ENCODE measurements around the gene CCL18. TPM values are rescaled to one million over a fixed set of nuclear protein-coding genes. Genes with fewer than 3 reads are reported as not detected.
"Not testable (repeated sequence)": the region's sequence is repeated elsewhere in the genome, so short reads cannot be mapped to it uniquely, and the experiment has no call there.

CCL18 gene
- not detected in 2 replicates for total RNA-seq (2014; rRNA removed; shearing (Covaris generic))

DNA sequence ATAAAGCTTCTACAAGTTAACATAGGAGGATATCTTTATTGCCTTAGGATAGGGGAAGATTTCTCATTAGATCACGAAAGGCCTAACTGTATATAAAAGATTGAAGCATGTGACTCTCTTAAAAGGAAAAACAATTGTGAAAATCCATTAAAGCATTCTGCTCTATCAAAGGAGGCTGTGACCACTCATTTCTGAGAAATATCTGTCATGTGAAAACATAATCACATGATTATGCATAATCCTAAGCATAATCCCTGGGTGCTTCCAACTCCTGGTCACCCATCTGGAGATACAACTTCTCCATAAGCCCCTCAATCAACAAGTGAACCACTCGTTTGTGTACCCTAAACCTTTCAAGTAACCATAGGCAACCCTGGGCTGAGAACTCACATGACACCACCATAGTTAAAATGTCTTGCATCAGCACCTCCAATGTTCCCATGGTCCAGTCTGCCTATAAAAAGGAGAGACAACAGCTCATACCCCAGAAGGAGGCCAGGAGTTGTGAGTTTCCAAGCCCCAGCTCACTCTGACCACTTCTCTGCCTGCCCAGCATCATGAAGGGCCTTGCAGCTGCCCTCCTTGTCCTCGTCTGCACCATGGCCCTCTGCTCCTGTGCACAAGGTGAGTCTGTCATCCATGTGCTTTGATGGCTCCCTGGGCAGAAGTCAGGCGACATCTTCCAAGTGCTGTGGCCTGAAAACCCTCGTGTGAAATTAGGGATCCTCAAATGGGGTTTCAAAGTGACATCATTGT lies at the start of gene CCL18:
Gene CCL18 (plus strand): TSS at position 487 of the 756 bp plus-strand sequence. CDS start 71 bp downstream, at position 558.
- DNase-seq (ENCODE audit: low read depth), result no peak

- DNase-seq (ENCODE audit: low read depth), result no peak
Observed at GRCh38 chr17:36014946-36015345, 49.1 kb upstream of the CCL18 start.

DNA sequence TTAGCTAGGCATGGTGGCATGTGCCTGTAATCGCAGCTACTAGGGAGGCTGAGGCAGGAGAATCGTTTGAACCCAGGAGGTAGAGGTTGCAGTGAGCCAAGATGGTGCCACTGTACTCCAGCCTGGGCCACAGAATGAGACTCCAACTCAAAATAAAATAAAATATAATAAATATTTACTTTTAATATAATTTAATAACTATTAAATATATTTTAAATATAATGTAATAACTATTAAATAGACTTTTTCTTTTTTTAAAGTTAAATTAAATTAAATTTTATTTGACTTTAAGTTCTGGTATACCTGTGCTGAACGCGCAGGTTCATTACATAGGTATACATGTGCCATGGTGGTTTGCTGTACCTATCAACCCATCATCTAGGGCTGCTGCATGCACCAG lies 48.2 kb upstream of the CCL18 start:
- DNase-seq (ENCODE audit: low read depth), result not testable (repeated sequence)

GRCh38 chr17:36016555-36016954 lies 47.5 kb upstream of the CCL18 start:
- DNase-seq (ENCODE audit: low read depth), result no peak

DNA sequence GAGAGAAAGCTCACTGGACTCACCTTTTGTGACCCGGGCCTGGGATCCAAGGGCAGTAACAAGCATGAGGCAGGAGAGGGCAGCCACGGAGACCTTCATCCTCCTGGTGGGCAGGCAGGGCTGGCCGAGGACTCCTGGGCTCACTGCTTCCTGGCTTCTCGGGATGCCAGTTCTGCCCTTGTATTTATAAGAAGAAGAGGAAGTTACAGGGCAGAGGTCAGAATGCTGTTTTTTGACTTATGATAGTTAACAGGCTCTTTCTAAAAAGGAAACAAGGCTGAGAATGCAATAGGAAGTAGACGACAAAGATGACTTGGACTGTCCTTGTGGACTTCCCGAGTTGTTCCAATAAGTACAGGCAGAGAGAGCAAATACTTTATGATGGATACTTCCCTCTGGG lies 46.3 kb upstream of the CCL18 start, which contains the start of gene CCL23:
Gene CCL23 (minus strand): TSS at position 174 of the 400 bp plus-strand sequence. CDS start 75 bp downstream, at position 99.
- no peak for DNase-seq (ENCODE audit: low read depth)

GRCh38 chr17:36019423-36019822 lies 44.6 kb upstream of the CCL18 start:
- DNase-seq (ENCODE audit: low read depth), result no peak

- no peak for DNase-seq (ENCODE audit: low read depth)
Observed at GRCh38 chr17:36024106-36024869, 39.8 kb upstream of the CCL18 start.

DNA sequence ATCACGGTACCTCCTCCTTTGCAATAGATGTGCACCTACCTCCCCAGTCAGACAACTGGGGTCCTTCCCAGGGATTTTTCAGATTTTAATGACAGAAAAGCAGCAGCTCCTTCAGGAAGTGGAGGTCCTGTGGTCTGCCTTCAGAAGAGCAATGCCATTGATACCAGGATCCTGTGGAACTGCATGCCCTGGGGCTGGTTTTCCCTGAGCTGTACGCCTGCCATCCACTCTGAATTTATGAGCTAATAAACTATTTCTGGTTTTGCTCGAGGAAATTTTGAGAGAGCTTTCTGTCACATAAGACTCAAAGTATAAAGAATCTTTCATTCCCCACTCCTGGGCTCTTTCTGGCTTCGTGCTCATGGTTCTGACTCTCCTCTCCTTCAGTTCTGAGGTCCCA lies 36.3 kb upstream of the CCL18 start:
- DNase-seq (ENCODE audit: low read depth), result peak; percentile 38

DNA sequence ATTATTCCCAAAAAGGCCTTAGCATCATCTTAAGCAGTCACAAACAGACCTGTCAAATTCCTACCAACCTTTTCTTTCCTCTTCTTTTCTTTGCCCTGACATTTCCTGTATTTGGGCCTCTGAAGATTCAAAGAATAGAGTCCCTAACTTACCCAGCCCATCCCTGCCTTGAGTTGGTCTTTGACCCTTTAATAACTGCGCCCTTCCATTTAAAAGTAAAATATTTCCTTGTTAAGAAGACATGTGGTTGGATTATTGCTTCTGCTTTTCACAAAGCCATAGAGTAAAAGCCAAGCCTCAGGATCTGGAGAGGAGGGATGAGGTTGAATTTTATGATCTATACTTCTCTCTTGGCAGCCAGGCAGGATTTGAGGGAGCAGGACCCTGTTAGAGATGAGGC lies 33.1 kb upstream of the CCL18 start:
- no peak for DNase-seq (ENCODE audit: low read depth)

- no peak for DNase-seq (ENCODE audit: low read depth)
Observed at GRCh38 chr17:36034127-36034526, 29.9 kb upstream of the CCL18 start.

GRCh38 chr17:36036235-36036634 lies 27.8 kb upstream of the CCL18 start:
- DNase-seq (ENCODE audit: low read depth), result no peak

DNA sequence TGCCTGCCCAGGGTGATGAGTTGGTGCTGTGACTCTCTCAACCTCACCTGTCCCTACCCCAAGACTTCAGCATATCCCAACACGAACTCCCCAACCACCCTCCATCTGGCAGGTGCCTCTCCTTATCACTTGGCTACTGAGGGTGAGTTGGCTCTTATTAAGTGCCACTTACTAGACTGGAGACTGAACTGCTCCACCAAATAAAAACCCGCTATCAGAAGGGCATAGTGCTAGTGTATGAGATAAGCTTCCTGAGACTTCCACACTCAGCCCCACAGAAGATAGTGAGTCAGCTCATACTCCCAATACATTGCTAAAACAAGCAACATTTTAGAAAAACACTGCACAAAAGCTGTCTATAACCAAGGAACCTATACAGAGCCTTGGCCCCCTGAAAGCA lies 16.0 kb upstream of the CCL18 start:
- DNase-seq (ENCODE audit: low read depth), result no peak

DNA sequence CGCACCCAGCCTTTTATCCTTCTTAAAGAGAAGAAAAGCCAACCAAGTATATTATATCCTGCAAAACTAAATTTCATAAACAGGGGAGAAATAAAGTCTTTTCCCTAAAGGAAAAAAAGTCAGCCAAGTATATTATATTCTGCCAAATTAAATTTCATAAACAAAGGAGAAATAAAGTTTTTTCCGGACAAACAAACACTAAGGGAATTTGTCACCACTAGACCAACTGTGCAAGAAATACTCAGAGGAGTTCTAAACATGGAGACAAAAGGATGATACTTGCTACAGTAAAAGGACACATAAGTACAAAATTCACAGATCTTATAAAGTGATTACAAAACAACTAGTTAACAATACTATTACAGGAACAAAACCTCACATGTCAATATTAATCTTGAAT lies 14.4 kb upstream of the CCL18 start:
- DNase-seq (ENCODE audit: low read depth), result no peak

GRCh38 chr17:36055171-36055570 lies 8.9 kb upstream of the CCL18 start:
- DNase-seq (ENCODE audit: low read depth), result no peak

DNA sequence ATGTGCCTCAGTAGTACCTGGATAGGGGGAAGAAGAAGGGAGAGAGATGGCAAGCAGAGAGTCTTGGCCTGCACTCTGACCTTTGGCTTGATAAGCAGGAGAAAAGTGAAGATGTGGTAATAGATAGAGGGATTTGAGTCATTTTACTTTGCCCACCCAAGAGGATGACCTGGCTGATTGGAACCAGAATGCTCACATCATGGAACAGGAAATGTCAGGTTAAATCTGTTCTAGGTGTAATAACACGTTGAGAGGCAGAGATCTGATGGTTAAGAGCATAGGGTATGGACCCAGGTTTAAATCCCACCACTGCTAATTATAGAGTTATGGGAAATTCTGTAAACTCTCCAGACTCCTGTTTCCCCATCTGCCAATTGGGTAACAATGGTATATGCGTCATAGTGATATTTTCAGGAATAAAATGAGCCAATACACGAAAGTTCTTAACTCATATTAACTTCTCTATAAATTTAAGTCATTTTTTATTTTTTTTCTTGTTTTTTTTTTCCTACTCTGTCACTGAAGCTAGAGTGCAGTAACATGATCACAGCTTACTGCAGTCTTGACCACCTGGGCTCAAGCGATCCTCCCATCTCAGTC lies 8.1 kb upstream of the CCL18 start:
- DNase-seq (ENCODE audit: low read depth), result no peak

GRCh38 chr17:36057911-36058310 lies 6.2 kb upstream of the CCL18 start:
- no peak for DNase-seq (ENCODE audit: low read depth)

- no peak for DNase-seq (ENCODE audit: low read depth)
Observed at GRCh38 chr17:36059406-36059805, 4.7 kb upstream of the CCL18 start.

- no peak for DNase-seq (ENCODE audit: low read depth)
Observed at GRCh38 chr17:36060816-36061215, 3.3 kb upstream of the CCL18 start.

DNA sequence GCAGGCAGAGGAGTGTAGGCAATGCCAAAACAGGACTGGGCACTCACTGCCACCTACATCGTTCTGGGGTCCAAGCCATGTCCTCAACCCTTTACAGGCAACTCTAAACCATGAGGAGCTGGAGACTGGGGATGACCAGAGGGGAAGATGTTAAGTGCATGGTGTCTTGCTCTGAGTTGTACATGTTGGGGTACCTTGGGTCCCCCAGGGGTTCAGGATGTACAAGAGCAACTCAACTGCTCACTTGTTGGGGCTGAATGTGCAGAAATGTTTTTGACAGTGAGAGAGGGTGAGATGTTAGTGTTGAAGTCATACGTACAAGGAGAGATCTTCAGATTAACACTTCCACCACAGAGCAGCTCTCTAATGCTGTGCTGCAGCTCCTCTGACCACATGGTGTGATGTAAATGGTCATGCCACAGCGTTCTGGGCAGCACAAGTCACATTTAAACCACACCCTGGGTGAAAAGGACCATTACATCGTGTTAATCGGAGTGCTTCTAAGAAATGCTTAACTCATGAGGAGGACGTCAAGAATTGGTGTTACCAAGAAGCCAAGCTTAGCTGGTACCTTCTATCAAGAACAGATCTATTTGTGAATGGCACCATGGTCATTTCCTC lies 2.4 kb downstream of the CCL18 start:
- DNase-seq (ENCODE audit: low read depth), result no peak

GRCh38 chr17:36068524-36068923 lies 4.5 kb downstream of the CCL18 start:
- DNase-seq (ENCODE audit: low read depth), result no peak

- DNase-seq (ENCODE audit: low read depth), result no peak
Observed at GRCh38 chr17:36069136-36069535, 5.1 kb downstream of the CCL18 start.

DNA sequence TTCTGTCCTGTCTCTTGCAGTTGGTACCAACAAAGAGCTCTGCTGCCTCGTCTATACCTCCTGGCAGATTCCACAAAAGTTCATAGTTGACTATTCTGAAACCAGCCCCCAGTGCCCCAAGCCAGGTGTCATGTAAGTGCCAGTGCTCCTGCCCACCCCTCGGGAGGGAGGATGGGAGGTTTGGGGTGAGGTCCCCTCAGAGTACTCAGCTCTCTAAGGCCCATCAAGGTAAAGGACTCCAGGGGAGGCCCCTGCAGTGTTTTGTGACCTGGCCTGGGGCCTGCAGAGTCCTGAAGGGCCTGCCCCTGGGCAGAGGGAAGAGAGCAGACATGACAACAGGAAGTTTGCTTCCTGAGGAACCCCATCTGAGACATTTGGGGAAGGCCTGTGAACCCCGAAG lies 6.4 kb downstream of the CCL18 start:
- DNase-seq (ENCODE audit: low read depth), result no peak

All from M059J (cell line).